ENCODE results near the gene CRAT.

CRAT gene

DNA sequence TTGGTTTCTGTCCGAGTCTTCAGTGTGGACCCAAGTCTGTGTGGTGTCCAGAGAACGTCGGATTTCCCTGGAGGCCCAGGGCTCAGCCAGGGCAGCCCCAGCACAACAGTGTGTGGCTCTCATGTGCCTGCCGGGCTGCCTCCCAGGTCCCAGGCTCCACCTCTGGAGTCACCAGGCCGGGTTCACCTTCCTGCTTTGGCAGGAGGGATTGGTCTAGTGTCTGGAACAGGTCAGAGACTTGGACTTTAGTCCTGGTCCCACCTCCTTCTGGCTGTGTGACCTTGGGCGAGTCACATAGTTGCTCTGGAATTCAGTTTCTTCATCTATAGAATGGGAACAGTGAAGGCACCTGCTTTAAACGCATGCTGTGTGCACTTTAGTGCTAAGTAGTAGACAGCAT is 26.5 kb downstream of the CRAT start:
- TF ChIP-seq, protein P1, sequence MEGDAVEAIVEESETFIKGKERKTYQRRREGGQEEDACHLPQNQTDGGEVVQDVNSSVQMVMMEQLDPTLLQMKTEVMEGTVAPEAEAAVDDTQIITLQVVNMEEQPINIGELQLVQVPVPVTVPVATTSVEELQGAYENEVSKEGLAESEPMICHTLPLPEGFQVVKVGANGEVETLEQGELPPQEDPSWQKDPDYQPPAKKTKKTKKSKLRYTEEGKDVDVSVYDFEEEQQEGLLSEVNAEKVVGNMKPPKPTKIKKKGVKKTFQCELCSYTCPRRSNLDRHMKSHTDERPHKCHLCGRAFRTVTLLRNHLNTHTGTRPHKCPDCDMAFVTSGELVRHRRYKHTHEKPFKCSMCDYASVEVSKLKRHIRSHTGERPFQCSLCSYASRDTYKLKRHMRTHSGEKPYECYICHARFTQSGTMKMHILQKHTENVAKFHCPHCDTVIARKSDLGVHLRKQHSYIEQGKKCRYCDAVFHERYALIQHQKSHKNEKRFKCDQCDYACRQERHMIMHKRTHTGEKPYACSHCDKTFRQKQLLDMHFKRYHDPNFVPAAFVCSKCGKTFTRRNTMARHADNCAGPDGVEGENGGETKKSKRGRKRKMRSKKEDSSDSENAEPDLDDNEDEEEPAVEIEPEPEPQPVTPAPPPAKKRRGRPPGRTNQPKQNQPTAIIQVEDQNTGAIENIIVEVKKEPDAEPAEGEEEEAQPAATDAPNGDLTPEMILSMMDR (IDR thresholded peaks at IDR 0.05; ENCODE audit: control insufficient read depth, extremely low read depth, insufficient read depth) = no peak
- no peak for DNase-seq (ENCODE audit: low read depth)
- no peak overlapping the region for H3K4me3 ChIP-seq (ENCODE audit: low read depth, low read length)

DNA sequence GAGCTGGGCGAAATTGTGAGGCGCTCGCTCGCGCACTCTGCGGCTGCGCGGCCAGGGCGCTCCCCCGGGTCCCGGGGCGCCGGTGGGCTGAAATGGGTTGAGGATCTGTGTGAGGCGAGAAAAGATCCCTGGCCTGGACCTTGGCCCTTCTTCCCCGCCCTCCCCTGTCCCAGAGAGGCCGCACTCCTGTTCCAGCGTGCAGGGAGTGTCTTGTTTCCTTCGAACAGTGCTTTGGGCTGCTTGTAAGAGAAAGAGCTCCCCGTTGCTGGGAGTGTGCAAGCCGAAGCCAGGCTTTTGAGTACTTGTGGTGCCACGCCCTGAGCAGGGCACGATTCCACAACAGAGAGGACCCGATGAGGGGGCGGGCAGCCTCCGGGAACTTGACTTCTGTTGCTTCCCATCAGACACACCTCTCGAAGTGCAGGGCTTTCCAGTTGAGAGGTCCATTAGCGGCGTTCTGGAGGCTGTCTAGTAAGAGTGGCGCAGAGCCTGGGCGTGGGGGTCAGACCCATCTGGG is 29.1 kb downstream of the CRAT start:
- TF ChIP-seq, protein P1 (IDR thresholded peaks at IDR 0.05; ENCODE audit: control insufficient read depth, extremely low read depth, insufficient read depth) = no peak
- peak overlapping the region; percentile 87 for H3K4me3 ChIP-seq (ENCODE audit: low read depth, low read length)
- no peak for DNase-seq (ENCODE audit: low read depth)

DNA sequence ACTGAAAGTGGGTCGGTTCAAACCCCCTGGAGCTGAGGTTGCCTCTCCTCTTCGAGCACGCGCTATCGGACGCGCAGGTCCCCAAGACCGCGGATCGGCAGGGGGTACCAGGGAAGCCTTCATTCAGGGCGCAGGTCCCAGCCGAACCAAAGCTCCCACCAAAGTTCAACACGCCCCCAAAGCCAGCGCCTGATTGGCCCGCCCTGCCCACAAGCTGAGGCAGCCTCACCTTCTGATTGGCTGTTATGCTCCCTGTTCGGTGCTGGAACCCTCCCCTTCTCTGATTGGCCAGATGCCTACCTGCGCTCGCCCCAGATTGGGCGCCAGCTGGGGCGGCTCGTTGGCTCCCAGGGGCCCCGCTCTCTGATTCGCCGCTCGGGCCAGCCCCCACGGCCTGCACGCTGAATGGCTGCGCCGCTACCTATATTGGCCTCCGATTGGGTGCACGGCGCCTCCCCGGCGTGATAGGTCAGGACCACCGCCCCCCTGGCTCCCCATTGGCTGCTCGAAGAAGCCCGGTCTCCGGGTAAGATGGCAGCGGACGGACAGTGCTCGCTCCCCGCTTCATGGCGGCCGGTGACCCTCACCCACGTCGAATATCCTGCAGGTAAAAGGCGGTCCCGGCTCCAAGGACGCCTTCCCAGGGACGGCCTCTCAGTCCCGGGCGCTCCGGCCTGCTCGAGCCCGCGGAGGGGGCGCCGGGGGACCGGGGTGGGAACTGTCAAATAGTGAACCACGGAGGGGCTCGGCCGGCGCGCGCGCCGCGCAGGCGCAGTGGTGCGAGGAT is 29.8 kb downstream of the CRAT start, which contains the start of gene DOLPP1:
TSS of gene DOLPP1 (plus strand) at position 511 of the 787 bp plus-strand sequence. CDS start at position 532, 21 bp downstream.
- DNase-seq (ENCODE audit: low read depth) = peak; percentile 97
- TF ChIP-seq, protein P1 (IDR thresholded peaks at IDR 0.05; ENCODE audit: control insufficient read depth, extremely low read depth, insufficient read depth) = no peak
- peak within 1 kb of the TSS; percentile 87 for H3K4me3 ChIP-seq (ENCODE audit: low read depth, low read length)

DNA sequence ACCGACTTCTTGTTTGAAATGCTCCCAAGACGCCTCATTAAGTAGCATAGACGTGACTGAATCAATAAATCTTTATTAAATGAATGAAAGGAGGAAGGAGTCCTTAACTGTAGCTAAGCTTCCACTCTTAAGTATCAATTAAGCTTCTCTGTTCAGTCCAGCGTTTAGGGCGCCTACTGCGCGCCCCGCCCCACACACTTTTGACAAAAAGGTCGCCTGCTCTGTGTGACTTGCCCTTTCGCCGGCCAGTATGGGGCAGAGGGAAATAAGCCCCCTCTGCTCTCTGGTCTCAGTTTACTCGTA is 30.3 kb downstream of the CRAT start:
- DNase-seq (ENCODE audit: low read depth) = no peak
- TF ChIP-seq, protein P1 (IDR thresholded peaks at IDR 0.05; ENCODE audit: control insufficient read depth, extremely low read depth, insufficient read depth) = no peak
- H3K4me3 ChIP-seq (ENCODE audit: low read depth, low read length) = peak overlapping the region; percentile 87

DNA sequence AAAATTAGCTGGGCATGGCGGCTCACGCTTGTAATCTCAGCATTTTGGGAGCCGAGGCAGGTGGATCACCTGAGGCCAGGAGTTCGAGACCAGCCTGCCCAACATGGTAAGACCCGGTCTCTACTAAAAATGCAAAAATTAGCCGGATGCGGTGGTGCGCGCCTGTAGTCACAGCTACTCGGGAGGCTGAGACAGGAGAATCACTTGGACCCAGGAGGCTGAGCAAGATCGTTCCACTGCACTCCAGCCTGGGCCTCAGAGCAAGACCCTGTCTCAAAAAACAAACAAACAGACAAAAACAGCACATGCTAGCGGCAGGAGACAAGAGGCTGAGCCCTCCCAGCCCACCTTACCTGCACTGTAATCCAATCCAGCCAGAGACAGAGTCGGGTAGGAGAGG is 30.8 kb downstream of the CRAT start:
- peak overlapping the region; percentile 87 for H3K4me3 ChIP-seq (ENCODE audit: low read depth, low read length)
- TF ChIP-seq, protein P1 (IDR thresholded peaks at IDR 0.05; ENCODE audit: control insufficient read depth, extremely low read depth, insufficient read depth) = no peak
- no peak for DNase-seq (ENCODE audit: low read depth)

DNA sequence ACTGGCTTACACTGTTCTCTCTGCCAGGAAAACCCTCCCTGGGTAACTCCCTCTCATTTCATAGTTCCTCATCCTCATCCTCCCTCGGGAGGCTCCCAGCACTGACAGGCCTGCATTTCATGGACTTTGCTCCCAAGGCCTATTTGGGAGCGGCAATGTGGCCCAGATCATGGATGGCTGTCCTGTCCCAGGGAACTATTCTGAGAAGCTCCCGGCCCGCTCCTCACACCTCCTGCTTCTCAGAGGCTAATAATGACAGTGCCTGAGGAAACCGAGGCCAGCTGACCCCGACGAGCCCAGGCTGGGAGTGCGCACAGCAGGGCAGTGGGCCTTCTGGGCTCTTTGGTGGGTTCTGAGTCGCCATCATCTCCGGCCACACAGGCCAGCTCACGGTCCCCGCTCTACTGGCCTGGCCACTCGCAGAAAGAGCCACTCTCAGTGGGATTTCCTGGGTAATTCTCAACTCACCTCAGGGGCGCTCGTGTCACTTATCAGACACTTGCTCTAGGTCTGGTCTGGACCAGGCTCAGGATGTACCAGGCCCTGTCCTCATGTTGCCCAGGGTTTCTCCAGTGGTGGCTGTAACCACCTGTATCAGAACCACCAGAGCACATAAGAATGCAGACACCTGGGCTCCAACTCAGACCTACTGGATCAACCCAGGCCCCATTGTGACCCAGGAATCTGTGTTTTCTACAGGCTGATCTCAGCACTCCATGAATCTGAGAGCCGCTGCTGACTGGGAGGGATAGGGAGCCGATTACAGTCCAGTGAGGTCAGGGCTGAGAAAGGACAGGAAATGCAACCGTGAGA is 31.7 kb downstream of the CRAT start:
- DNase-seq (ENCODE audit: low read depth) = no peak
- TF ChIP-seq, protein P1 (IDR thresholded peaks at IDR 0.05; ENCODE audit: control insufficient read depth, extremely low read depth, insufficient read depth) = no peak
- H3K4me3 ChIP-seq (ENCODE audit: low read depth, low read length) = no peak overlapping the region

Measured in LNCaP clone FGC (cell line).